ENCODE data around the gene PTCD2.

GRCh38 chr5:72330712-72331111 lies 10.5 kb downstream of the PTCD2 start:
- TF ChIP-seq CHD1 (IDR thresholded peaks at IDR 0.05; ENCODE audit: low read depth, low read length) (no peak), ZNF274 (IDR thresholded peaks at IDR 0.05; ENCODE audit: borderline replicate concordance, extremely low read depth, low read length) (no peak), CTCF (IDR thresholded peaks at IDR 0.05; ENCODE audit: control extremely low read depth in 1 of 3, insufficient read depth in 1 of 3, low read depth in 1 of 3, low read length in 3 of 3) (no peak), JUND (IDR thresholded peaks at IDR 0.05; ENCODE audit: low read length) (no peak), CHD2 (IDR thresholded peaks at IDR 0.05; ENCODE audit: low read length) (no peak), BCL11A (IDR thresholded peaks at IDR 0.05; ENCODE audit: low read depth in 2 of 2, low read length in 2 of 2) (no peak), GABPA (IDR thresholded peaks at IDR 0.05; ENCODE audit: borderline replicate concordance, insufficient read depth, low read length) (no peak), POLR2A (IDR thresholded peaks at IDR 0.05; ENCODE audit: control extremely low read depth in 1 of 2, low read depth in 2 of 2, low read length in 2 of 2) (no peak), TEAD4 (IDR thresholded peaks at IDR 0.05; ENCODE audit: low read depth, low read length) (no peak), CEBPB (IDR thresholded peaks at IDR 0.05; ENCODE audit: low read depth, low read length) (no peak), CBX8 (IDR thresholded peaks at IDR 0.05; ENCODE audit: borderline replicate concordance, low read depth, low read length) (no peak), ASH2L (IDR thresholded peaks at IDR 0.05; ENCODE audit: low read length) (no peak)

Data from H1 (cell line).